SIG-M5 treated with dmso at 0.1 percent for 504 hours (cell line): ENCODE results near the gene FOXM1.
A peak's percentile ranks its signal among the peaks of the same experiment; 100 is the strongest.

ENCODE experiments used
- DNase-seq: peaks from one replicate; lab custom pipeline; 2025; ENCODE audit not compliant: unreplicated experiment; lab: John Stamatoyannopoulos, UW

The FOXM1 gene

GRCh38 chr12:2842948-2843347 is 34.0 kb downstream of the FOXM1 start:
- DNase-seq, result no peak

- DNase-seq, result no peak
Observed at GRCh38 chr12:2841056-2841650, 35.8 kb downstream of the FOXM1 start.

- peak; percentile 86 for DNase-seq
Observed at GRCh38 chr12:2836574-2836973, 40.4 kb downstream of the FOXM1 start.

- DNase-seq, result no peak
Observed at GRCh38 chr12:2835691-2836403, 41.1 kb downstream of the FOXM1 start.

- no peak for DNase-seq
Observed at GRCh38 chr12:2834581-2835491, 42.1 kb downstream of the FOXM1 start, which contains the start of gene NRIP2. TSS of gene NRIP2 (minus strand) at chr12:2835035. CDS start at chr12:2834983, 52 bp downstream.

- no peak for DNase-seq
Observed at GRCh38 chr12:2833810-2834209, 43.2 kb downstream of the FOXM1 start.

- no peak for DNase-seq
Observed at GRCh38 chr12:2833327-2833726, 43.6 kb downstream of the FOXM1 start.

- DNase-seq, result no peak
Observed at GRCh38 chr12:2832550-2833127, 44.3 kb downstream of the FOXM1 start.

GRCh38 chr12:2829275-2829674 is 47.7 kb downstream of the FOXM1 start:
- no peak for DNase-seq

- DNase-seq, result no peak
Observed at GRCh38 chr12:2826721-2827515, 50.1 kb downstream of the FOXM1 start.

- DNase-seq, result no peak
Observed at GRCh38 chr12:2826036-2826435, 50.9 kb downstream of the FOXM1 start.

GRCh38 chr12:2825132-2825531 is 51.8 kb downstream of the FOXM1 start:
- DNase-seq, result no peak

- no peak for DNase-seq
Observed at GRCh38 chr12:2824541-2824940, 52.4 kb downstream of the FOXM1 start.

GRCh38 chr12:2823483-2823882 is 53.5 kb downstream of the FOXM1 start:
- DNase-seq, result no peak

GRCh38 chr12:2820432-2820831 is 56.5 kb downstream of the FOXM1 start:
- no peak for DNase-seq

- no peak for DNase-seq
Observed at GRCh38 chr12:2819810-2820209, 57.2 kb downstream of the FOXM1 start.

- DNase-seq, result peak; percentile 86
Observed at GRCh38 chr12:2813214-2814185, 63.5 kb downstream of the FOXM1 start.

- peak; percentile 99 for DNase-seq
Observed at GRCh38 chr12:2812290-2813213, 64.4 kb downstream of the FOXM1 start, which contains the start of gene ITFG2. TSS of gene ITFG2 (plus strand) at chr12:2812668. CDS start at chr12:2812761, 93 bp downstream.
